IPS-18a (cell line): ENCODE measurements around the gene NBPF20.
"Not testable (repeated sequence)": the region's sequence is repeated elsewhere in the genome, so short reads cannot be mapped to it uniquely, and the experiment has no call there.

Experiments used
- H3K27ac ChIP-seq: one replicate; pipeline ENCODE4 v1.5.1; 2013; ENCODE audit warnings: low read length
- H3K27me3 ChIP-seq: one replicate; pipeline ENCODE4 v1.6.1; 2013; ENCODE audit warnings: mild to moderate bottlenecking, low read length; ENCODE audit not compliant: control insufficient read depth, insufficient read depth
- H3K36me3 ChIP-seq: one replicate; pipeline ENCODE4 v1.6.1; 2013; ENCODE audit warnings: low read depth, low read length; ENCODE audit not compliant: control insufficient read depth
- H3K4me1 ChIP-seq: one replicate; pipeline ENCODE4 v1.6.1; 2013; ENCODE audit warnings: low read depth, low read length; ENCODE audit not compliant: control insufficient read depth
- H3K4me3 ChIP-seq: one replicate; pipeline ENCODE4 v1.5.1; 2013; ENCODE audit warnings: low read length
- H3K9ac ChIP-seq: one replicate; pipeline ENCODE4 v1.6.1; 2013; ENCODE audit warnings: mild to moderate bottlenecking, low read length, moderate library complexity
- H3K9me3 ChIP-seq: one replicate; pipeline ENCODE4 v1.6.1; 2013; ENCODE audit warnings: low read depth, low read length; ENCODE audit not compliant: control insufficient read depth

The NBPF20 gene, protein sequence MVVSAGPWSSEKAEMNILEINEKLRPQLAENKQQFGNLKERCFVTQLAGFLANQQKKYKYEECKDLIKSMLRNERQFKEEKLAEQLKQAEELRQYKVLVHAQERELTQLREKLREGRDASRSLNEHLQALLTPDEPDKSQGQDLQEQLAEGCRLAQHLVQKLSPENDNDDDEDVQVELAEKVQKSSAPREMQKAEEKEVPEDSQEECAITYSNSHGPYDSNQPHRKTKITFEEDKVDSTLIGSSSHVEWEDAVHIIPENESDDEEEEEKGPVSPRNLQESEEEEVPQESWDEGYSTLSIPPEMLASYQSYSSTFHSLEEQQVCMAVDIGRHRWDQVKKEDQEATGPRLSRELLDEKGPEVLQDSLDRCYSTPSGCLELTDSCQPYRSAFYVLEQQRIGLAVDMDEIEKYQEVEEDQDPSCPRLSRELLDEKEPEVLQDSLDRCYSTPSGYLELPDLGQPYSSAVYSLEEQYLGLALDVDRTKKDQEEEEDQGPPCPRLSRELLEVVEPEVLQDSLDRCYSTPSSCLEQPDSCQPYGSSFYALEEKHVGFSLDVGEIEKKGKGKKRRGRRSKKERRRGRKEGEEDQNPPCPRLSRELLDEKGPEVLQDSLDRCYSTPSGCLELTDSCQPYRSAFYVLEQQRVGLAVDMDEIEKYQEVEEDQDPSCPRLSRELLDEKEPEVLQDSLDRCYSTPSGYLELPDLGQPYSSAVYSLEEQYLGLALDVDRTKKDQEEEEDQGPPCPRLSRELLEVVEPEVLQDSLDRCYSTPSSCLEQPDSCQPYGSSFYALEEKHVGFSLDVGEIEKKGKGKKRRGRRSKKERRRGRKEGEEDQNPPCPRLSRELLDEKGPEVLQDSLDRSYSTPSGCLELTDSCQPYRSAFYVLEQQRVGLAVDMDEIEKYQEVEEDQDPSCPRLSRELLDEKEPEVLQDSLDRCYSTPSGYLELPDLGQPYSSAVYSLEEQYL (N-terminal part only)

DNA sequence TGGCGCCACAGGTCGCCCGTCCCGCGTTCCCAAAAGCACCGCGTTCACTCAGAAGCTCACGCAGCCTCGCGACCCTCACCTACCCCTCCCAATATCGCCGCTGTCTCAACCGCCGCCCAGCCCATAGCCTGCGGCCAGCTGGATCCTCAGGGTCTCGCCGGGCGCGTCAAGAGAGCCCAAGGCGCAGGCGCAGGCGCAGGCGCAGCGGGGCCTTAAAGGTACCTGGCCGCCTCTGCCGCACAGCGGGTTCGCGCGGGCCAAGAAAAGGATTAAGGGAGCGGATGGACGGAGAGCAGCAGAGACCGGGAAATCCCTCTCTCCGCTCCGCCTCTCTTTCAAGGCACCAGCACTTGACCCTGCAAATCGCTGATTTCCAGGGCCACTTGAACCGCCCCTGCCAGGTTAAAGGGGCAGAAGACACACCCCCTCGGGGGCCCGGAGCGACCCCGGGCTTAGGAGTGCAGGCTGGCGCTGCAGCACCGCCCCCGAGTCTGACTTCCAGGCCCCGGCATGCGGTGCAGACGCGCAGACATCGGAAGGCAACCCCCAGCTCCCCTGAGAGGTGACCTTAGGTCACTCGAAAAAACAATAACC lies at the start of gene NBPF20:
TSS of gene NBPF20 (minus strand) at position 168 of the 594 bp plus-strand sequence. CDS start 20,331 bp downstream, outside the sequence.
- peak within 1 kb of the TSS; percentile 62 for H3K4me3 ChIP-seq

GRCh38 chr1:145474837-145475368 lies 49.5 kb upstream of the NBPF20 start:
- peak overlapping the region; percentile 58 for H3K4me3 ChIP-seq
- not testable (repeated sequence) for H3K27ac ChIP-seq, H3K4me1 ChIP-seq, H3K9ac ChIP-seq, H3K9me3 ChIP-seq, H3K27me3 ChIP-seq, H3K36me3 ChIP-seq

More for the DNA sequence above, at the start of gene NBPF20:
- no peaks in the 10 kb centered on the region for H3K4me1 ChIP-seq
- H3K27me3 ChIP-seq, result peaks cover 58% of the 10 kb centered on the region
- H3K9ac ChIP-seq, result no peak within 1 kb of the TSS
- H3K9me3 ChIP-seq, result no peaks in the 10 kb centered on the region
- no peak within 1 kb of the TSS for H3K27ac ChIP-seq
- H3K36me3 ChIP-seq, result no peaks in the 10 kb centered on the region

- H3K4me3 ChIP-seq, H3K9me3 ChIP-seq, H3K27me3 ChIP-seq, H3K36me3 ChIP-seq, H3K27ac ChIP-seq, H3K9ac ChIP-seq, H3K4me1 ChIP-seq: not testable (repeated sequence)
Observed at GRCh38 chr1:145472731-145473130, 47.3 kb upstream of the NBPF20 start.

- H3K27ac ChIP-seq, H3K36me3 ChIP-seq, H3K4me3 ChIP-seq, H3K4me1 ChIP-seq, H3K27me3 ChIP-seq, H3K9me3 ChIP-seq, H3K9ac ChIP-seq: not testable (repeated sequence)
Observed at GRCh38 chr1:145471365-145471764, 46.0 kb upstream of the NBPF20 start.

GRCh38 chr1:145465405-145466144 lies 40.2 kb upstream of the NBPF20 start:
- not testable (repeated sequence) for H3K27ac ChIP-seq, H3K9me3 ChIP-seq, H3K27me3 ChIP-seq, H3K4me1 ChIP-seq, H3K36me3 ChIP-seq
- peak overlapping the region; percentile 74 for H3K9ac ChIP-seq
- H3K4me3 ChIP-seq, result peak overlapping the region; percentile 48

DNA sequence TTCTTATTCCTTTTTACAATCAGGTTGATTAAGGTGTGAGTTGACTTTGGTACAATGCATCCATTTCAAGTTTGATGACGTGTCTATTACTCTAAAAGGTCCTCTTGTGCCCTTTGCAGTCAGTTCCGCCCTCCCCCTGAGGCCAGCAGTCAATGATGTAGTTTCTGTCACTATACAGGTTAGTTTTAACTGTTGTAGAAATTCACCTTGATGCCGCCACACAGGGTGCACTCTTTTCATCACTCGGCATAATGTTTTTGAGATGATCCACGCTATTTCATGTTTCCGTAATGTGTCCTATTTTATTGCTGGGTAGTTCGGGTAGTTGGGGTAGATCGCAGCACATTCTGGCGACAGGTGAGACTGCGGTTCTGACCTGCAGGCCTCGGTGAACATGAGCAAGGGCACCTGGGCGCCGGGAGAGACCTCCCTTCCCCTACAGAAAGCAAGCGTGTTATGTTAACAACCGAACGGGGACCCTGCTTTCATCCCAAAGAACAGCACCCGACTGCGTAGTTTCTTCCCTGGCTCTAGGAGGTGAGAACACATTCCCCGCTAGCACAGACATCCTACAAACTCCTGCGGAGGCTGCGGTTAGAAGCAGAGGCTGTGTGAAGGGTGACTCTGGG lies 39.4 kb upstream of the NBPF20 start:
- not testable (repeated sequence) for H3K27me3 ChIP-seq, H3K36me3 ChIP-seq, H3K27ac ChIP-seq, H3K9me3 ChIP-seq, H3K9ac ChIP-seq, H3K4me1 ChIP-seq
- H3K4me3 ChIP-seq, result peak overlapping the region; percentile 44

DNA sequence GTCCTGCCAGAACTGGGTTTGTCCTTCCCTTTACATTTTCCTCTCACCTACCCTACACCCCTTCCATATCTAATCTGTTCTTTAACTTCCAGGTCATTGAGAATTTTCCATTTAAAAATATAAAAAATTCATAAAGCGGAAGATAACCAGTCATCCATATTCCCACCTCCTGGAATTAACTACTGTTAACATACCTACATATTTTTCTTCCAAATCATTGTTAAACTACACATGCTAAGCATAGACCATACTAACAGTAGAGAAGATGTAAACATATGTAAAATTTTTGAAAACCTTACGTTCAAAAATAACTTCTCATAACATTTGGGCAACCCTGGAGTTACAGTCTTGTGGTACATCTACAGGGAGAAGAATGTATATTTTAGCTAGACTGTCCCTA lies 38.6 kb upstream of the NBPF20 start:
- not testable (repeated sequence) for H3K36me3 ChIP-seq, H3K27ac ChIP-seq, H3K4me1 ChIP-seq, H3K9ac ChIP-seq, H3K4me3 ChIP-seq, H3K9me3 ChIP-seq, H3K27me3 ChIP-seq

GRCh38 chr1:145460684-145461083 lies 35.3 kb upstream of the NBPF20 start:
- not testable (repeated sequence) for H3K27ac ChIP-seq, H3K4me3 ChIP-seq, H3K9ac ChIP-seq, H3K36me3 ChIP-seq, H3K9me3 ChIP-seq, H3K4me1 ChIP-seq
- H3K27me3 ChIP-seq, result peaks cover 12% of the 10 kb centered on the region

DNA sequence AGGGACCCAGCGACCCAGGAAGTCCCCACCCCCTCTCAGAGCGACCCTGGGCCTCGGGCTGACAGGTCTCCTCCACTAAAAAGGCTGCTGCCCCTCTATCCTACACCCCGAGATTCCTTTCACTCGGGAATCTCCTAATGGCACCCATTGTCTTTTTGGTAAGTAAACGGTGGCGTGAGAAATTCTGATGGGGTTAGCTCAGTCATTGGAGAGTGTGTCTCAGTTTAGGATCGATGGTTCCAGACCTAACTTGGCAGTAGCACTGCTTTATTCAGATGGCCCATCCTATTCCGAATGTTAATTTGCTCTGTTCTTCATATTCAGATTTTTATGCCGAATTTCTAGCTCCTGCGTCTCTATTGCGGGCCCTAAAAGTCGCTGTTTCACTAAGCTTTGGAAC lies 34.6 kb upstream of the NBPF20 start:
- Histone ChIP-seq H3K27me3 (peaks cover 18% of the 10 kb centered on the region), H3K4me3 (peak overlapping the region; percentile 45)
- not testable (repeated sequence) for H3K4me1 ChIP-seq, H3K9ac ChIP-seq, H3K27ac ChIP-seq, H3K36me3 ChIP-seq, H3K9me3 ChIP-seq

- H3K4me3 ChIP-seq, H3K9ac ChIP-seq, H3K4me1 ChIP-seq, H3K9me3 ChIP-seq, H3K36me3 ChIP-seq, H3K27ac ChIP-seq: not testable (repeated sequence)
- peaks cover 23% of the 10 kb centered on the region for H3K27me3 ChIP-seq
Observed at GRCh38 chr1:145459591-145459990, 34.2 kb upstream of the NBPF20 start.
